Mesendoderm (in vitro differentiated cells): ENCODE results near the gene SERTAD2.
A peak's percentile ranks its signal among the peaks of the same experiment; 100 is the strongest.

Source experiments
- DNase-seq: peaks from one replicate; pipeline ENCODE4 v3.0.0; 2013
- H2AK5ac ChIP-seq: 2 replicates; pipeline ENCODE4 v1.6.1; 2013; ENCODE audit warnings: low read length, inconsistent platforms
- H2BK120ac ChIP-seq: 2 replicates; pipeline ENCODE4 v1.6.1; 2013; ENCODE audit warnings: low read depth, mild to moderate bottlenecking, low read length, moderate library complexity, mixed read lengths
- H2BK15ac ChIP-seq: replicated peaks from 2 replicates; pipeline ENCODE4 v1.6.1; 2013; ENCODE audit warnings: low read depth, mild to moderate bottlenecking, moderate library complexity
- H2BK5ac ChIP-seq: 2 replicates; pipeline ENCODE4 v1.6.1; 2013; ENCODE audit warnings: low read length, inconsistent platforms
- H3K18ac ChIP-seq: 2 replicates; pipeline ENCODE4 v1.6.1; 2013; ENCODE audit warnings: mild to moderate bottlenecking, low read length, mixed read lengths
- H3K23ac ChIP-seq: one replicate; pipeline ENCODE4 v1.6.1; 2013; ENCODE audit warnings: low read length
- H3K27ac ChIP-seq: 2 replicates; pipeline ENCODE4 v1.5.1; 2013; ENCODE audit warnings: low read depth, mild to moderate bottlenecking, inconsistent platforms, low read length, moderate library complexity
- H3K27me3 ChIP-seq: 2 replicates; pipeline ENCODE4 v1.6.1; 2013; ENCODE audit warnings: low read length, control low read depth, mild to moderate bottlenecking, inconsistent platforms; ENCODE audit not compliant: insufficient read depth, poor library complexity
- H3K36me3 ChIP-seq: 2 replicates; pipeline ENCODE4 v1.6.1; 2013; ENCODE audit warnings: low read length, inconsistent platforms; ENCODE audit not compliant: control insufficient read depth, insufficient read depth
- H3K4ac ChIP-seq: one replicate; pipeline ENCODE4 v1.6.1; 2013; ENCODE audit warnings: low read depth, mild to moderate bottlenecking, low read length, moderate library complexity
- H3K4me1 ChIP-seq: 2 replicates; pipeline ENCODE4 v1.6.1; 2013; ENCODE audit warnings: low read depth, low read length, inconsistent platforms; ENCODE audit not compliant: control insufficient read depth
- H3K4me2 ChIP-seq: 2 replicates; pipeline ENCODE4 v1.6.1; 2013; ENCODE audit warnings: low read length
- H3K4me3 ChIP-seq: 2 replicates; pipeline ENCODE4 v1.5.1; 2013; ENCODE audit warnings: mild to moderate bottlenecking, low read length
- H3K56ac ChIP-seq: one replicate; pipeline ENCODE4 v1.6.1; 2013; ENCODE audit warnings: low read length
- H3K79me1 ChIP-seq: 2 replicates; pipeline ENCODE4 v1.6.1; 2013; ENCODE audit warnings: low read length, inconsistent platforms
- H3K79me2 ChIP-seq: 2 replicates; pipeline ENCODE4 v1.6.1; 2013; ENCODE audit warnings: mild to moderate bottlenecking, low read length; ENCODE audit not compliant: control insufficient read depth, insufficient read depth
- H3K9ac ChIP-seq: 2 replicates; pipeline ENCODE4 v1.6.1; 2013; ENCODE audit warnings: low read length, inconsistent platforms
- H4K5ac ChIP-seq: one replicate; pipeline ENCODE4 v1.6.1; 2013; ENCODE audit warnings: low read length
- H4K8ac ChIP-seq: one replicate; pipeline ENCODE4 v1.6.1; 2013; ENCODE audit warnings: low read depth, mild to moderate bottlenecking, control low read depth, low read length, moderate library complexity
- WGBS: extraction: QIAGEN DNeasy Blood & Tissue Kit; methylation state at CpG from one replicate; pipeline ENCODE4 v1.1.7; 2013; ENCODE audit warnings: low lambda C conversion rate, missing lambda C conversion rate; ENCODE audit not compliant: insufficient coverage; ENCODE audit errors: extremely low coverage; 5-methylcytosine and 5-hydroxymethylcytosine counted together

The SERTAD2 gene

DNA sequence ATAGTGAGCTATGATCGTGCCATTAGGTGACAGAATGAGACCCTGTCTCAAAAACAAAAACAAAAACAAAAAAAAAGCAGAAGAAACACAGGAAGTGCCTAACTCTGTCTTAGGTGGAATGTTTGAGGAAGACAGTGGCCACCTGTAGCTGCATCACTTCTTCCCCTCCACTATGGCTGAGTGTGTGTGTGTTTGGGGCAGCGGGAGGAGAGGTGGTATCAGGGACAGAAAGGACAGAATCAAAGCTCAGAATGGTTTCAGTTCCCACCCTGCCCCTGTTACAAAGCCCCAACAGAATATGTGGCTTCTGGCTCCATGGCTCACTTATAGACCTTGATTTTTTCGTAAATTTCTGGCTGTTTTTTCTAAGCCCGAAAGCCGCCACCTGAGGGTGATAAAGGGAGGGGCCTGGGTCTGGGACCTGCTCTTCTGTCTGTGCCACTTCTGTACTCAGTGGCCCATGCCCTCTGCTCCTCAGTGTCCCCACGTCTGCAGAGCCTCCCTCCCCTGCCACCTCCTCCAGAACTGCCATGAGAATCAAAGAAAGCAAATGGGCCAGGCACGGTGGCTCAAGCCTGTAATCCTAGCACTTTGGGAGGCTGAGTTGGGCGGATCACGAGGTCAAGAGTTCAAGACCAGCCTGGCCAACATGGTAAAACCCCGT, 27.4 kb downstream of the SERTAD2 start:
- no peaks in the 10 kb centered on the region for H3K27me3 ChIP-seq
- H2BK5ac ChIP-seq: no peak overlapping the region
- no peak overlapping the region for H2BK15ac ChIP-seq
- no peak overlapping the region for H4K8ac ChIP-seq
- DNase-seq: no peak
- no peaks in the 10 kb centered on the region for H3K36me3 ChIP-seq
- H3K27ac ChIP-seq: no peak overlapping the region
- no peaks in the 10 kb centered on the region for H3K79me2 ChIP-seq
- no peak overlapping the region for H2BK120ac ChIP-seq
- no peak overlapping the region for H3K56ac ChIP-seq
- H3K18ac ChIP-seq: no peak overlapping the region
- H2AK5ac ChIP-seq: no peak overlapping the region
- peaks cover 4% of the 10 kb centered on the region for H3K4me1 ChIP-seq
- no peak overlapping the region for H3K4ac ChIP-seq
- H3K23ac ChIP-seq: no peak overlapping the region
- H3K79me1 ChIP-seq: no peaks in the 10 kb centered on the region
- H3K4me3 ChIP-seq: no peak overlapping the region
- no peak overlapping the region for H3K4me2 ChIP-seq
- WGBS: no CpG with 5 or more reads among the region's 10 CpGs
- H3K9ac ChIP-seq: no peak overlapping the region
- H4K5ac ChIP-seq: no peak overlapping the region

DNA sequence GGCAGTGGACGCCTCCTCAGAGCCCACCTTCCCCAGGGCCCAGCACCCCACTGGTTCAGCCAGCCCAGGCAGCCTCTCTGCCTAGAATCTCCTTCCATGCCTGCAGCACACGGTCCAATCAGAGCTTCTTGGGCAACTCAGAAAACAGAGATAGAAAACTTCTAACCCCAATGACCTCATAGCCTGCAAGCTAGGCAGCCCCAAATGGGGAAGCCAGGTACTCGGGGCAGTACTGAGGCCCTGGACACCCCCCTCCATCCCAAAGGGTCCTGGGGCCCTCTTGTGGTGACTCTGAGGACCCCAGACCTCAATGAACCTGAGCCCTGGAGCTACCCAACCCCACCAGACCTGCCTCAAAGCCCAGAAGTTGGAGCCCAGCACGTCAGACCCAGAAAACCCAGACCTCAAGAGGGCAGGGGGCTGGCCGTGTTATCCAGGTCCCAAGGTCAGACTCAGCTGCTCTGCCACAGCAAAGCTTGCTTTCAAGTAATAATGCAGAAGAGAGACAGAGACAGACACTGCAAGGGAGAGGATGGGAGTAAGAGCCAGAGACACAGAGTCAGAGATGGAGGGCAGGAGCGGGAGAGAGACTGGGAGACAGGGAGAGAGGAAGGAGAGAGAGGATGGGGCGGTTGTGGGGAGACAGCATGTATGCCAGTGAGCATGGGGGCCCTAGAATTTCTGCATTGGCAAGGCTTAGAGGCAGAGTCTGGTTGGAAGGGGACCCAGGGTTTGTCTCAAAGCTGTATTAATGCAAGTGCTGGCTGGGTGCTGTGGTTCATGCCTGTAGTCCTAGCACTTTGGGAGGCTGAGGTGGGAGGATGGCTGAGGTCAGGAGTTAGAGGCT, 28.2 kb downstream of the SERTAD2 start:
- Histone ChIP-seq H3K79me1 (no peaks in the 10 kb centered on the region), H3K9ac (no peak overlapping the region), H3K79me2 (no peaks in the 10 kb centered on the region), H2BK120ac (no peak overlapping the region), H2BK5ac (no peak overlapping the region), H3K27me3 (no peaks in the 10 kb centered on the region), H4K5ac (no peak overlapping the region), H3K36me3 (no peaks in the 10 kb centered on the region), H3K27ac (no peak overlapping the region), H4K8ac (no peak overlapping the region), H2BK15ac (no peak overlapping the region), H3K4me2 (no peak overlapping the region), H3K4me1 (peaks cover 2% of the 10 kb centered on the region), H3K56ac (no peak overlapping the region), H3K18ac (no peak overlapping the region), H3K23ac (no peak overlapping the region), H3K4ac (no peak overlapping the region), H3K4me3 (no peak overlapping the region), H2AK5ac (no peak overlapping the region)
- DNase-seq: peak; percentile 58
- WGBS: no CpG with 5 or more reads among the region's 7 CpGs

- no CpG with 5 or more reads among the region's 6 CpGs for WGBS
- no peak overlapping the region for H3K4me2 ChIP-seq
- no peaks in the 10 kb centered on the region for H3K79me2 ChIP-seq
Measured at GRCh38 chr2:64624862-64625261, 28.9 kb downstream of the SERTAD2 start.

DNA sequence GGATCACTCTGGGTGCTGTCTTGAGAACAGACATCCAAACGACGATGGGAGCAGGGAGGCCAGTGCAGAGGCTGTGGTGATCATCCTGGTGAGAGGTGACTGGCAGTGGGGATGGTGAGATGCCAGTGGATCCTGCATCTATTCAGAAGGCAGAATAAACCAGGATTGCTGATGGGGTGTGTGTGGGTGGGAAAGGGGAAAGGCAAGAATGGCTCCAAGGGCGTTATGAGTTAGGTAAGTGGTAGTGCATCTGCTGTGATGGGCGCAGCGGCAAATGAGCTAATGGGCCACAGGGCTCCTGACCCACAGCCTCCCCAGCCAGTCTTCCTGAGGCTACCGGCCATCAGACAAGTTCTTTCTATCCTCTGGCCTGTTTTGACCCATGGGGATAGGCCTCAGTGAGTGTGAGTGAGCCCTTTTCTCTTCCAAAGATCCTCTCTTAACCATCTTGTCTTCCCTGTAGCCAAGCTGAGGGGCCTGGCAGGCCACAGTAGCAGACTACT, 29.6 kb downstream of the SERTAD2 start:
- no CpG with 5 or more reads among the region's 6 CpGs for WGBS
- Histone ChIP-seq H3K79me2 (no peaks in the 10 kb centered on the region), H3K23ac (no peak overlapping the region), H3K9ac (no peak overlapping the region), H3K18ac (no peak overlapping the region), H4K5ac (no peak overlapping the region), H3K27ac (no peak overlapping the region), H2BK120ac (no peak overlapping the region), H3K4ac (no peak overlapping the region), H2BK15ac (no peak overlapping the region), H3K4me1 (peaks cover 2% of the 10 kb centered on the region), H4K8ac (no peak overlapping the region), H3K4me2 (no peak overlapping the region), H3K56ac (no peak overlapping the region), H2BK5ac (no peak overlapping the region), H3K79me1 (no peaks in the 10 kb centered on the region), H3K4me3 (no peak overlapping the region), H3K27me3 (no peaks in the 10 kb centered on the region), H2AK5ac (peak overlapping the region; percentile 16), H3K36me3 (no peaks in the 10 kb centered on the region)
- DNase-seq: no peak

More at GRCh38 chr2:64624862-64625261, 28.9 kb downstream of the SERTAD2 start:
- H4K5ac ChIP-seq: no peak overlapping the region
- H3K4me3 ChIP-seq: no peak overlapping the region
- peaks cover 2% of the 10 kb centered on the region for H3K4me1 ChIP-seq
- no peak overlapping the region for H2BK15ac ChIP-seq
- no peak overlapping the region for H2BK120ac ChIP-seq
- no peak overlapping the region for H3K23ac ChIP-seq
- H3K27me3 ChIP-seq: no peaks in the 10 kb centered on the region
- no peak overlapping the region for H2AK5ac ChIP-seq
- H3K36me3 ChIP-seq: no peaks in the 10 kb centered on the region
- no peak overlapping the region for H3K4ac ChIP-seq
- peak overlapping the region; percentile 4 for H3K56ac ChIP-seq
- DNase-seq: no peak
- no peak overlapping the region for H3K18ac ChIP-seq
- no peaks in the 10 kb centered on the region for H3K79me1 ChIP-seq
- no peak overlapping the region for H2BK5ac ChIP-seq
- H4K8ac ChIP-seq: no peak overlapping the region
- no peak overlapping the region for H3K27ac ChIP-seq
- no peak overlapping the region for H3K9ac ChIP-seq

DNA sequence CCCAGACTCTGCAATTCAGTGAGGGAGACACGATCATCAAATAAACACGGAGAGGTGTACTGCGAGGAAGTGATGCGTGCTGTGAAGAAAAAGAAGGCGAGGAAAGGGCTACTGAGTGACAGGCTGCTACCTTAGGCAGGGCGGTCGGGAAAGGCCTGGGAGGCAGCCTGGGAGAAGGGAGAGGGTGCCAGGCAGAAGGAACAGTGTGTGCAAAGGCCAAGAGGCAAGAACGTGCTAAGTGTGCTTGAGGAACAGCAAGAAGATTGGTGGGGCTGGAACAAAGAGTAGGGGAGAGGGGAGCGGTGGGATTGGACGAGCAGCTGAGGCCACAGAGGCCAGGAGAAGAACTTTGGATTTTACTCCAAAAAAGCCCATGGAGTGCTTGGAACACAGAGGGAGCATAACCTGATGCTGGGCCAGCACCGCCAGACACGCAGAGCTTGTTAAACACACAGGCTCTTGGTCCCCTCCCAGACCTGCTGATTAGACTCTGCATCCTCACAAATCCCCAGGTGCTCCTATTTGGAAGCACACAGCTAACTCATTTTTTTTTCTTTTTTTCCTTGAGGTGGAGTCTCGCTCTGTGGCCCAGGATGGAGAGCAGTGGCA, 30.4 kb downstream of the SERTAD2 start:
- WGBS: no CpG with 5 or more reads among the region's 13 CpGs
- H3K4me1 ChIP-seq: peaks cover 2% of the 10 kb centered on the region

More for the DNA sequence above, 30.4 kb downstream of the SERTAD2 start:
- Histone ChIP-seq H2AK5ac (no peak overlapping the region), H3K23ac (no peak overlapping the region), H2BK15ac (no peak overlapping the region), H3K56ac (peak overlapping the region; percentile 77), H3K27me3 (no peaks in the 10 kb centered on the region), H3K36me3 (no peaks in the 10 kb centered on the region), H3K18ac (no peak overlapping the region), H3K79me2 (no peaks in the 10 kb centered on the region), H2BK120ac (no peak overlapping the region), H4K8ac (no peak overlapping the region), H3K27ac (no peak overlapping the region), H3K4ac (no peak overlapping the region), H3K79me1 (no peaks in the 10 kb centered on the region), H3K4me2 (no peak overlapping the region), H4K5ac (no peak overlapping the region), H3K4me3 (no peak overlapping the region), H2BK5ac (peak overlapping the region; percentile 44), H3K9ac (peak overlapping the region; percentile 8)
- DNase-seq: no peak
